HG03520 (cell line): ENCODE data around the gene USH2A.
A peak's percentile ranks its signal among the peaks of the same experiment; 100 is the strongest.

ENCODE experiments used
- ATAC-seq: cut with Tn5 transposase; IDR thresholded peaks from one replicate; pipeline ENCODE4 v1.9.1; 2021; ENCODE audit warnings: mild to moderate bottlenecking, moderate library complexity; ENCODE audit not compliant: unreplicated experiment

USH2A gene

DNA sequence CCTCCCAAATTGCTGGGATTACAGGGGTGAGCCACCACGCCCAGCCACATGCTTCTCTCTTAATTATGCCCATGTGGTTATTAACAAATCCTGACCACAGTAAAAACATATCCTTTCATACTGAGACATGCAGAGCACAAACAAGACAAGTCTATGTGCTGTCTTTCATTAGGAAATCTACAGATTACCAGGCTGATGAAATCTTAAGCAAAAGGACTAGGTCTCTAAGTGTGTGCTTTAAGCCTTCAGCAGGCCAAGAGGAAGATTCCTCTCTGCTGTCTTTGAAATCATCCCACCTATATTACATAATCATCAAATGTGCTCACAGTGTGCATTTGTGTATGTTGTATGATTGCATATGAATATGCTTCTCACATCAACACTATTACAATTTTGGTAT, 436.8 kb downstream of the USH2A start:
- ATAC-seq, result no peak

DNA sequence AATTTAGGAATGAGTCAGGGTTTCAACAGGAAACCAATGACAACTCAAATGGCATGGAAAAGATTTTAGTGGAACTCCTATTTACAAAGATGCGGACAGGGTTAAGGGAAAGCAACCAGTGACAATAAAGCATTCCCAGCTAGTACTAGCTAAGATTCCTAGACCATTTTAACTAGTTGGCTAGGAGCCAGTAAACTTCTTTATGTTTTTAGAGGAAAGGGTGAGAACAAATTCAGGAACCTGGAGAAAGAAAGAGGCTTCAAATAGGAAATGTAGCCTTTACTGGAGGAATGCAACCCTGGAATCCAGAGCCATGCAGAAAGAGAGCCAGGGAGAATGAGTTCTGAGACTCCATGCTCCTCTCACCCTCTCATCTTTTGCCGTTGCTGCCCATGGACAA, 439.6 kb downstream of the USH2A start:
- ATAC-seq, result no peak

DNA sequence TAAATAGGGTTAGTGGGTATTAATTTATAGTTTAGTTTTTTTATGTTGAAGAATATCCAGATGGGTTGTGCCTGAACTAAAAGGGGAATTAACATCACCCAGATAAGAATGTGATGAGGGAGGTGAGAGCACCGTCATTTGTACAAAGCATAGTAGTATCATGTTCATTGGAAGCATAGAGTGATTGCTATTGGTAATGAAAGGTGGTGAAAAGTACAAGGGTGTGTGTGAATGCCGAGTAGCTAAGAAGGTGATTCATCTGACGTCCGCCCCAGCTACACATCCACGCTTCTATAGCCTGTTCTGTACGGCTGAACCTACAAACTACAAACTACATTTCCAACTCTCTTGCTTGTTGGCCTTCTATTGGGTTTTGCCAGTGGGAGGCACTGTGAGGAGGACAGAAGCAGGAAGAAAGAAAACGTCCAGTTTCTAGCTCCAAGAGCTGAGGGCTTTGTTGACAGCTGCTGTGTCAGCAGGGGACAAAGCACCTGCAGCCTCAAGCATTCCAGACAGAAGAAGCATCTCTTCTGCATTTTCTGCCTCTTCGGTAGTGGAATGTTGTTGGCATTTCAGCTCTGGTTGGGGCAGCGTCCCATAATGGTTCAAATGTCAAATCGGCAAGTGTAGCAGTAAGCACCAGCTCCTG, 451.3 kb downstream of the USH2A start:
- no peak for ATAC-seq

DNA sequence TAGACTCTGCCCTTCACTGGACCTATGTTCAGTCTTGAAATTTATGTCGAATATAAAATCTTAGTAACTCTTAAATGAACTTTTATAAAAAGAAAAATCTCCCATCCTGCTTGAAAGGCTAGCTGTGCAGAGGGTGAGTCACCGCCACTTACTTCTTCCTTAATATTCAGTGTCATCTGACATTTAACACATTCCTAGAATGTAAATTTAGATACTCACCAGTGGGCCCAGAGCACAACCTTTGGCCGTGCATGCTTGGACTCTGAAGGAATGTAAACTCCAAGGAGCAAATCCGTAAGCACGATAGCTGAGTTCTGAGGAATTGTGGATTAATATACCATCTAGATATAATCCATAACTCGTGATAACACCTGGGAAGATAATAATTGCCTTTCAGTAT, 452.8 kb downstream of the USH2A start:
- ATAC-seq, result no peak

DNA sequence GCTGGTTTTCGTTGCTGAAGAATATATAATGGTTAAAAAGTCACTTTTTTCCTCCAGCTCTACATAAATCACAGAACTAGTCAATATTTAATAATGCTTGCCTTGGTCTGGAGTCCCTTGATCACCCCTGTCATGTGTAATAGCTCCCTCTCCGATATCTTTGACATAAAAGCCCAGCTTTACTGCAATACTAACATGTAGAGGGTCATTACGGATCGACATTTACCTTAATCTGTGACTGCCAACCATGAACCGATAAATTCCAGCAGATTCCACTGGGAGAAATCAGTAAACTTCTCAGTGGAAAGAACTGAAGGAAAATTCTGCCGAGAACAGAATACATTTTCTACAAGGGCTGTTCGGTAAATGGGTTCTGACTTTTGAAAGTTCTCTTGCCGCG, 459.6 kb downstream of the USH2A start:
- ATAC-seq, result no peak

DNA sequence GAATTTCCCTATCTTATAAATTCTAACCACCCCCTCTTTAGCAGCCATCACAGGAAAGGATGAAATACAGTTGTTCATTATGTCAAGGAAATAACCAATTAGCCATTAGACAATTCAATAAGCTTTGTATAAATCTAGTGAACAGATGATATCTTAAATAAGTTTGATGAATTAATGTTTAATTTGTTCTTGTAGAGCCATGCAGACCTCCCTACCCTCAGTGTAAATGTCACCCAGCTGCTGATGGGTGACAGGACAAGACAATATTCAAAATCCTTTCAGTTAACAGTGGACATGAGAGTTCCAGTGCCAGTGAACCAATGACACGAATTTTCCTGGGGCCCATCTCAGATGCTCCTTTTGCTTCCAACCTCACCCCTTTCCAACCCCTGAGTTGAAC, 460.2 kb downstream of the USH2A start:
- ATAC-seq, result no peak

DNA sequence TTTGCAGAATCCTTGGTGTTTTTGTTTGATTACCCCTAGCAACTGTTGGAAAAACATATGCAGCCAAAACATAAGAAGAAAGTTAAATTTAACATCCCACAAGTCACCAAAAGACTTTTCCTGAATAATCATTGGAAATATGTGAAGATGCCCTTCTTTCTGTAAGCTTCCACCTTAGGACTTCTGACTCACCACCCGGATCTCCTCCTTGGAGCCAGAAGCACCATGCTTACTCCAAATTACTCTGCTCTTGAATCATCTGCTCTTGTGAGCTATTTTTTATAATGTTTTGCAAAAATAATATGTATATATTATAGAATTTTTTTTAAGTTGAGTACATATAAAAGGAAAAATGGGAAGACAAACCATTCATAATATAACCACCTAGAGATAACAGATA, 464.4 kb downstream of the USH2A start:
- no peak for ATAC-seq

DNA sequence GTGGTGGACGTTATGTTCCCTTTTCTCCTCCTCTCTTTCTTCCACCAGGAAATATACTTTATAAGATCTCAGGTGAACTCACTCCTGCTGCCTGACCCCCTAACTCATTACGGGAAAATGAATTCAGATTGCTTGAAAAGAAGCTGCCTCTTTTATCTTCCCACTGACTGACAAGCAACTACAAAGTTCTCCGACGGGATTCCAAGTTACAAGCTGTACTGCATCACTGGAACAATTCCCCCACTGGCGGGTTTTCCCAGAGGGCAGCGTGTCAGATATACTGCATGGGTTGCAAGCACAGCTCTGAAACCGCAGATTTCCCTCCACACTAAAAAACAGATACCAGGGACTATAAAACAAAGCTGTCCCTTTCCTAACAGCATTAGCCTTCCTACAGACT, 465.6 kb downstream of the USH2A start:
- no peak for ATAC-seq

DNA sequence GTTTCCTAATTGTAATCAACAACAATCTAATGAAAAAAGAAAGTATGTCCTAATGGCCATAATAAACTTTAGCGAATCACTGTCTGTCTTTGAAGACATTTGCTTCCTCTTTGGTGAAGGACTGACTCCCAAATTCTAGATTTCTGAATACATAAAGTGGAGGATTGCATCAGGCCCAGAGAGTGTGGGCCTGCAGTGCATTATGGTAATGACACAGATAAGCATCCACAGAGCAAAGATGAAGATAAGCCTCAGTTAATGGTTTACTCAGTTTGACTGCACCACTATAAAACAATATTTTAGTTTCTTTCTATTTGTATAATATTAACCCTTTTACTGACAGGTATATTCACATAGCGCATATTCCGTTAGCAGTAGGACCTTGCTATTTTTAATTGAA, 490.7 kb downstream of the USH2A start:
- ATAC-seq, result no peak

DNA sequence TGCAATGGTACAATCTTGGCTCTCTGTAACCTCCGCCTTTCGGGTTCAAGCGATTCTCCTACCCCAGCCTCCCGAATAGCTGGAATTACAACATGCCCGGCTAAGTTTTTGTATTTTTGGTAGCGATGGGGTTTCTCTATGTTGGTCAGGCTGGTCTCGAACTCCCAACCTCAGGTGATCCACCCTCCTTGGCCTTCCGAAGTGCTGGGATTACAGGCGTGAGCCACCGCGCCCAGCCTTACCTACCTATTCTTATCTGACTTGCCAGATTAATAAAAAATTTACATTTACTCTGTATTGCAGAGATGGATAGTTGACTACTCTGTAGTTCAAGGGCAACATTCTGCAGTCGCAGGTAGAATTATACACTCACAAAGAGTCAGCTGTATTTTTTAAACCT, 496.6 kb downstream of the USH2A start:
- ATAC-seq, result no peak

DNA sequence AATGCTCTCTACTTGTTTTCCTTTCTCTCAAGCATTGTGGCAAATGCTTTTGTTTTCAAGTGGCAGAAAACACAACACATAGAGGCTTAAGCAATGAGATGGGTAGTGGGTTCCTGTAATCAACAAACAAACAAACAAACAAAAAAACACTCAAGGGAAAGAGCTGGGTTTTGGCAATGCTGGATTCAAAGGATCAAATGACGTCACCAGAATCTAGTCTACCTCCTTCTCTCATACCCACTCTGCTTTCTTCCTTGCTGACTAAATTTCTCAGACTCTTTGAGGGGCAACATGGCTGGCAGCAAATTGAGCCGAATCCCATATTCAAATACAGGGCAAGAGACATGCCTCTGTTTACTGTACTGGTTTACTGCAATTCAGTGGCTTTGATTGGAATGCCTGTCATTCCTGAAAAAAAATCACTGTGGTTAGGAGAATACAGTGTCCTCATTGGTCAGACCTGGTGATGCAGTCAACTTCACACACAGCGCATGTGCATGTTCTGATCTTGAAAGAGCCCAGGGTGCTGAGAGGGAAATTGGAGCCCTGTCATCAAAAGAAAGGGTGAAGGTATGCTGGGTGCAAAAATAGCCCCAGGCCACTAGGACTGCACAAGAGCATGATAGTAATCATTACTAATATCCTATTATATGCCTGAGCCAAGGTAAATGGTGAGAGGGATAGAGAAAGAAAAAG, 500.0 kb downstream of the USH2A start:
- ATAC-seq, result no peak

DNA sequence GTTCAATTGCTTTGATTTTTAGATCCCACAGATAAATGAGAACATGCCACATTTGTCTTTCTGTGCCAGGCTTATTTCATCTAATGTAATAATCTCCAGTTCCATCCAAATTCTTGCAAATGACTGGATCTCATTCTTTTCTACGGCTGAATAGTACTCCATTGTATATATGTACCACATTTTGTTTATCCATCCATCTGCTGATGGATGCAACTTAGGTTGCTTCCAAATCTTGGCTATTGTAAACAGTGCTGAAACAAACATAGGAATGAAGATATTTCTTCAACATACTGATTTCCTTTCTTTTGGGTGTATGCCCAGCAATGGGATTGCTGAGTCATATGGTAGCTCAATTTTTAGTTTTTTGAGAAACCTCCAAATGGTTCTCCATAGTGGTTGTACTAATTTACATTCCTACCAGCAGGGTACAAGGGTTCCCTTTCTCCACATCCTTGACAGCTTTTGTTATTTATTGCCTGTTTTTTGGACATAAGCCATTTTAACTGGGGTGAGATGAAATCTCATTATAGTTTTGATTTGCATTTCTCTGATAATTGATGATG, 511.8 kb downstream of the USH2A start:
- no peak for ATAC-seq

DNA sequence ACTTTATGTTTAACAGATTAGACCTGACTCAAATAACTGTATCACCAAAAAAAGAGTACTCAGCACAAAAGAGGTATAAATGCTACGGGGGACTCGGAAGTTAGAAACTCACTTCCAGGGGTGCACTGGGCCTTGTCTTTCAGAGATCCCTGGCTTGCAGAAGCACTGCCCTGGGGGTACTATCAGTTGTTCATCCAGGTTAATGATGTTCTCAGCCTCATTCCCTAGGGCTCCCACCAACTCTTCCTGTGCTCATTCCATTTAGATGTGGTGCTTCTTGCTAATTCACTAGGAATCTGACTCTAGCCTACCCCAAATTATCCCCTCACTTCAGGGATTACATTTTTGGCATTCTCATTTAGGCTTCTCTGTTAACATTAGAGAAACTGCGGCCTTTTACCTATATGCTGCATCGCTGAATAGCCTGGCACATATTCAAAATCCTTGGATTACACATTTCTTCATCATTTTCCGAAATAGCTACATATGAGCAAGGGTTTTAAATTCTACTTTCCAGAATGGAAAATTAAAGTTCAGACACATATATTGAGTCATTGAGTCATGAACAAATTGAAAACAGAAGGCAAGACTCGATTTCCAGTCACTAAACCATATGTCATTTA, 517.6 kb downstream of the USH2A start:
- ATAC-seq, result no peak

DNA sequence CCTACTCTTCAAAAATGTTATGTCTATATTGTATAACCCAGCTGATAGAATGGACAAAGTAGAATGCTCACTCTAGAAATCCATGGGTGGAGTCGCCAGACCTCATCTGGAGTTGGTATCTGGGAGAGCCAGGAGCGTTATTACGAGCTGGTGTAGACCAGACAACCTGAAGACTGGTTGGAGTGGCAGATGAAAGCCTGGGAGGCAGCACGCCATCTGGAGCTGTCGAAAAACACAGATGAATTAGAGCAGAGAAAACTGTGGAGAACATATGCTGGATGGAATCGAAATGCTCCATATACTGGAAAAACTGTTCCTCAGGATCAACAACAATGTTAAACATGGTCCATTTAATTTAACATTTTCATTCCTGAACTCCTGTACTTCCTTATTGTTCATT, 522.6 kb downstream of the USH2A start:
- no peak for ATAC-seq

DNA sequence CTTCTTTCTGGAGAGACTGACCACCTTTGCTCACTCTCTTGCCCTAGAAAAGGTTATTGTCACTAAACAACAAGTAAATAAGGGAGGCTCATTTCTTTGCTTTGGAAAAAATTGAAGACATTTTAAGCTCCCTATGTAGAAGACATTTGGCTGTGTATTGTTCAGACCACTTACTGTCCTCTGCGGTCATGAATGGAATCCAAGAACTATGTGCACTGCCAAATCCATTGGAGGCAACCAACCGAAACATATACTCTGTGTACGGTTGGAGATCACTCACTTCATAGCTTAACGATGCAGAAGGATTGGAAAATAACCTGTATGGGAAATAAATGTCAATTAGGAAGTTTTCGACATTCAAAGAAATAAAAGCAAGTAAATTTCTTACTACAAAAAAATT, 523.3 kb downstream of the USH2A start:
- no peak for ATAC-seq

DNA sequence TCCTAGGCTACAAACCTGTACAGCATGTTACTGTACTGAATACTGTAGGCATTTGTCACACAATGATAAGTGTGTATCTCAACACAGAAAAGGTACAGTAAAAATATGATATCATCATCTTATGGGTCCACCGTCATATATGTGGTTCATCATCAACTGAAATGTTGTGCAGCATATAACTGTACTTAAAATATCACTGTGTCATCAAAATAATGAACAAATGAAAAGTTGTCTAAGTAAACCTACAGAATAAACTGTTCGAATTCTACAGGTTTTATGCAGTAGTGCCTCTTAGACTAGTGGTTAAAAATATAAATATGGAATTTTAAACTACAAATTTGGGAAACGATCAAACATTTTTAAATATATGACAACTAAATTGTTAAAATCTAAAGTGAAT, 527.4 kb downstream of the USH2A start:
- ATAC-seq, result no peak

DNA sequence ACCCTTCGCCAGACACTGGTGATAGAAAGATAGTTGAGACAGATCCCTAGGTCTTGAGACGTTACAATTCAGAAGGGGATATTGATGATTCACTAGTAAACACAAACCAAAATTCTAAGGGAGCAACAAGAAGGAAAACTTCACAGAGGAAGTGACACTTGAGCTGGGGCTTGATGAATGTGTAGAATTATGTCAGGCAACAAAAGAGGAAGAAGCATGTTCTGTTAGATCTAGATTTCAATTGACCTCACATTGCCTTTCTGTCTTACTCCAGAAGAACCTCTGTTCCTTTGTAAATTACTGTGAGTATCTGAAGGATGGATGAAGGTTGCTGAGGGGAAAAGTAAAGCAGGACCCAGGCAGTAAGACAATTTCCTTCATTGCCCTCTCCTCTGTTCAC, 528.0 kb downstream of the USH2A start:
- ATAC-seq, result no peak

DNA sequence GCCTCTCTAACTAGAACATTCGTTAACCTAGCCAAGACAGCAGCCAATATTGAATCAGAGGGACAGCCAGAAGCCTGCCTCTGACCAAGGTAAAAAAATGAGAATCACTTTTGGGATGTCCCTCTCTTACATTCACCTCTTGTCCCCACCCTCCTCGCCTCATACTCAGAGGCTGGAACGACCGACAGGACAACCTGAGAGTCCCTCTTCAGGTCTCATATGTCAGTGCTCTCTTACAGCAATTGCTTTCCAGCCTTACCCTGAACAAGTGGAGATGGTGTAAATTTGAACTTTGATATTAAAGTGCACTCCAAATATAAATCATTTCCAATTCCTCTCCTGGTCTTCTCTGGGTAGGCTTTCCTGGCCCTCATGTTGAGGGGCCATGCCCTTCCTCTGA, 528.6 kb downstream of the USH2A start:
- no peak for ATAC-seq

DNA sequence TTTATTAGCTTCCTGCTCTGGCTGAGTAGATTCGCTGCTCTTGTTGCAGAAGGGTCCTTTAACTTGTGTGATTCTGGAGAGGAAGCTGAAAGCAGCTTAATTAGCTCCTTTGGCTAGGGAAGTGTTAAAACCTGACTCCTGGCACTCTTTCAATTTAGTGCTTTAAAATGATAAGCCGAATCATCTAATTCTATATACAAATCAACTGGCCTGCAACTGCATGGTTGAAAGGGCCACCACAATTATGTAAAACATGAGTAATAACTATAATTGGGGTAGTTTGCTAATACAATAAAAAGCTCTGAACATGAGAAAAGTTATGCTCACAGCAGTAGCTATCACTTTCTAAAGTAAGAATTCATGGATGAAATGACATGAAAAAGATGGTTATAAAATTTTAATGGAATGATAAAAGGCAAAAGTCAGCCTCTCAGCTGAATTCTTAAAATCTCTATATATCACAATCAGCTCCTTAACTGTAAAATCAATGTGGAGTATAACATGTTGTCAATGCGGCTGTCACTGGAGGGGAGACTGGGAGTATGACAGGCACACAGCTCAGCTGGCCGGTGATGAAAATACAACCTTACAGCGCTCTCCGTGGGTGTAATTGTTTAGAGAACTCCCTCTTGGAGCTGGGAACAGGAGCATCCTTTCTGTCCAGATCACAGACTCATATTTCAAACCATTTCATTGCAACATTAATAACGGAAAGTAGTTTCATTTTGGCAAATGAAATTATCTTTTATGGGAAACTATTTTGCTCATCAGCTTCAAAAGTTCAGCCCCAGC, 531.8 kb downstream of the USH2A start:
- no peak for ATAC-seq

DNA sequence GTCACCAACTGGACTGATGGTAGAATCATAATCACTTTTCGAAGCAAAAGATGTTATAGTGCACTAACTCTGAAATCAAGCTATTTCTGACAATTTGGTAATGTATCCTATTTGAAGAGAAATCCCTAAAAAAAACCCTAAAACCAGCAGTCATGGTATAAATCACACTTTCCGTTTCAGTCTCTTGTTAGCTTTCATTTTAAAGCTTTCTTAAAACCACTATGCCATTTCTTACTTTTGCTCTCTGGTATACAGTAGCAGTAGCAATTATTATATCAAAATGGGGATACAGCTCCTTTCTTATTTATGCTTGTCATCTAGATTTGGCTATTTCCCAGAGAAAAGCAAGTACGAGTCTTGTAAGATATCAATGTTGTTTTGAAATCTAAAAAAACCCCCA, 532.8 kb downstream of the USH2A start:
- ATAC-seq, result peak; percentile 59

DNA sequence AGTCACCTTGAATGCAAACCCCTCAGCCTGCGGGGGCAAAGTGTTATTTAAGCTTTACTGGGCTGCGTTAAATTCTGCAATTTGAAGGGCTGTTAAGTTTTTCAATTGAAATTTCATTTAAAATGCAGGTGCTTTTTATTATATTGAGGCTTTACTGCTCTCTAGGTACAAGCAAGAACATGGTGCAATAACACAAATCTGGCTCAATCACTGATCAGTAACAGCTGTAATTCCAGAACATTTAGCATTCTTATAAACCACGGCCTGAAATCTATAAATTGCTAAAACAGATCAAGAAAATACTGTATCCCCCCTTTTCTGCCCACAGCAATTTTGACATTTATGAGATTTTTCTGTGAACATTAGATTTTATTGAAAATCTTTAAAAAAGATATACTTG, 533.4 kb downstream of the USH2A start:
- ATAC-seq, result no peak
